Measurements from ENCODE around the gene ANP32E. TPM values are rescaled to one million over a fixed set of nuclear protein-coding genes. Genes with fewer than 3 reads are reported as not detected.

Gene ANP32E
- total and polyA plus RNA-seq, 2 donors (not counting 1 experiment from before 2014, with no cell fraction given), result 5.1 to 47.1 TPM

- peaks cover 16% of the 10 kb centered on the region for H3K4me1 Mint-ChIP-seq
- no peak for TF ChIP-seq CTCF (IDR thresholded peaks at IDR 0.05)
- no peak for TF ChIP-seq EZH2 (IDR thresholded peaks at IDR 0.05; ENCODE audit: borderline replicate concordance, insufficient read depth, low read depth, low read length, poor library complexity, severe bottlenecking)
- H3K9ac ChIP-seq (ENCODE audit: low read length), result no peak overlapping the region
- CTCF ChIA-PET, result interaction anchor here (0.6 to 1.9 kb wide), 2 partner anchors 10 to 139 kb away, joined by 3 to 7 read pairs; no protein-coding TSS in a partner anchor
- H3K79me2 ChIP-seq (ENCODE audit: control insufficient read depth, insufficient read depth, low read length), result no peaks in the 10 kb centered on the region
- H3K4me3 ChIP-seq (ENCODE audit: control extremely low read depth in 1 of 5, extremely low read depth in 1 of 5, insufficient read depth in 1 of 5, low read depth in 2 of 5, low read length in 4 of 5), result no peak overlapping the region
- H3K27me3 Mint-ChIP-seq, result no peaks in the 10 kb centered on the region
- H3K4me1 ChIP-seq (ENCODE audit: control insufficient read depth in 2 of 2, insufficient read depth in 2 of 2, low read length in 2 of 2), result peaks cover 6 to 13% of the 10 kb centered on the region in 2 donors
- H3K4me2 ChIP-seq (replicated peaks; ENCODE audit: low read depth, low read length, poor library complexity, severe bottlenecking), result no peak overlapping the region
- peaks cover 0 to 2% (median 0%) of the 10 kb centered on the region in 3 donors for H3K9me3 ChIP-seq (ENCODE audit: control extremely low read depth in 1 of 3, control insufficient read depth in 2 of 3, insufficient read depth in 1 of 3, low read length in 2 of 3)
- DNase-seq, result no peak
- 98% methylated on average over 7 of the region's 9 CpGs for WGBS (ENCODE audit: insufficient coverage)
- no peaks in the 10 kb centered on the region for H3K36me3 ChIP-seq (replicated peaks in 1 of 2; ENCODE audit: control extremely low read depth in 1 of 2, control insufficient read depth in 1 of 2, extremely low read depth in 1 of 2, insufficient read depth in 2 of 2, low read length in 1 of 2)
- intact Hi-C loops (cut with micrococcal nuclease), result no loop called here
- H2AFZ ChIP-seq (ENCODE audit: insufficient read depth, low read depth, low read length, poor library complexity, severe bottlenecking), result no peak overlapping the region
- no peak for ATAC-seq (ENCODE audit: low read depth)
- H4K20me1 ChIP-seq (ENCODE audit: control insufficient read depth, insufficient read depth, low read length, poor library complexity, severe bottlenecking), result no peaks in the 10 kb centered on the region
- no peaks in the 10 kb centered on the region for H3K27me3 ChIP-seq (replicated peaks in 1 of 4; ENCODE audit: control extremely low read depth in 1 of 4, control insufficient read depth in 3 of 4, insufficient read depth in 4 of 4, low read length in 3 of 4)
- no peak overlapping the region for H3K27ac Mint-ChIP-seq
- no peak overlapping the region for H3K27ac ChIP-seq (ENCODE audit: low read length in 2 of 2)
- H3K4me3 Mint-ChIP-seq, result no peak overlapping the region
- H3K9me3 Mint-ChIP-seq (ENCODE audit: insufficient read depth), result no peaks in the 10 kb centered on the region
- POLR2A ChIA-PET, result interaction anchor here (2.8 kb wide), 1 partner anchor 21 kb away, joined by 19 read pairs; no protein-coding TSS in a partner anchor
These were observed 23.8 kb downstream of the ANP32E start for GRCh38 chr1:150212070-150212469.

- H3K4me3 Mint-ChIP-seq, result no peak overlapping the region
- Histone ChIP-seq H3K36me3 (replicated peaks in 1 of 2; ENCODE audit: control extremely low read depth in 1 of 2, control insufficient read depth in 1 of 2, extremely low read depth in 1 of 2, insufficient read depth in 2 of 2, low read length in 1 of 2) (no peaks in the 10 kb centered on the region), H2AFZ (ENCODE audit: insufficient read depth, low read depth, low read length, poor library complexity, severe bottlenecking) (no peak overlapping the region), H3K9ac (ENCODE audit: low read length) (no peak overlapping the region), H3K4me2 (replicated peaks; ENCODE audit: low read depth, low read length, poor library complexity, severe bottlenecking) (no peak overlapping the region), H3K27me3 (replicated peaks in 1 of 4; ENCODE audit: control extremely low read depth in 1 of 4, control insufficient read depth in 3 of 4, insufficient read depth in 4 of 4, low read length in 3 of 4) (no peaks in the 10 kb centered on the region), H3K4me1 (ENCODE audit: control insufficient read depth in 2 of 2, insufficient read depth in 2 of 2, low read length in 2 of 2) (peaks cover 6 to 13% of the 10 kb centered on the region in 2 donors), H3K27ac (ENCODE audit: low read length in 2 of 2) (no peak overlapping the region), H3K4me3 (ENCODE audit: control extremely low read depth in 1 of 5, extremely low read depth in 1 of 5, insufficient read depth in 1 of 5, low read depth in 2 of 5, low read length in 4 of 5) (no peak overlapping the region), H3K79me2 (ENCODE audit: control insufficient read depth, insufficient read depth, low read length) (no peaks in the 10 kb centered on the region), H3K9me3 (ENCODE audit: control extremely low read depth in 1 of 3, control insufficient read depth in 2 of 3, insufficient read depth in 1 of 3, low read length in 2 of 3) (peaks cover 0 to 2% (median 0%) of the 10 kb centered on the region in 3 donors), H4K20me1 (ENCODE audit: control insufficient read depth, insufficient read depth, low read length, poor library complexity, severe bottlenecking) (no peaks in the 10 kb centered on the region)
- TF ChIP-seq EZH2 (IDR thresholded peaks at IDR 0.05; ENCODE audit: borderline replicate concordance, insufficient read depth, low read depth, low read length, poor library complexity, severe bottlenecking) (no peak), CTCF (IDR thresholded peaks at IDR 0.05) (no peak)
- peaks cover 3% of the 10 kb centered on the region for H3K27me3 Mint-ChIP-seq
- DNase-seq (no peak), ATAC-seq (ENCODE audit: low read depth) (no peak)
- no peaks in the 10 kb centered on the region for H3K9me3 Mint-ChIP-seq (ENCODE audit: insufficient read depth)
- intact Hi-C loops (cut with micrococcal nuclease), result no loop called here
- no peak overlapping the region for H3K27ac Mint-ChIP-seq
- no CpG with 5 or more reads among the region's 4 CpGs for WGBS (ENCODE audit: insufficient coverage)
- CTCF ChIA-PET, result interaction anchor here (0.6 to 1.3 kb wide), 2 partner anchors 8 to 373 kb away, joined by 3 read pairs; no protein-coding TSS in a partner anchor
- POLR2A ChIA-PET, result interaction anchor here (0.6 kb wide), 2 partner anchors 27 to 283 kb away, joined by 3 to 4 read pairs; no protein-coding TSS in a partner anchor
- peaks cover 16% of the 10 kb centered on the region for H3K4me1 Mint-ChIP-seq
These were observed 25.2 kb downstream of the ANP32E start for GRCh38 chr1:150210706-150211105.
